Subcutaneous adipose tissue (tissue), 4 donors: Measurements from ENCODE around the gene C1QTNF5. TPM values are rescaled to one million over a fixed set of nuclear protein-coding genes. Genes with fewer than 3 reads are reported as not detected.

Experiments
- total RNA-seq, 4 donors: library from RNA; depleted of rRNA; stranded (reverse); fragments of >200 nt; gene quantifications; one replicate each; pipeline ENCODE4 v1.1.0, GENCODE V29; 2016
- TF ChIP-seq, protein P1 (sequence below): fragments of 450-650 bp; IDR thresholded peaks from one replicate; pipeline ENCODE4 v1.5.1; 2016; ENCODE audit warnings: low read depth, mild to moderate bottlenecking, control low read depth, antibody characterized with exemption, moderate library complexity

Gene C1QTNF5
- total RNA-seq, 4 donors from 2014 or later, result 10.6 to 41.2 (median 29.8) TPM

DNA sequence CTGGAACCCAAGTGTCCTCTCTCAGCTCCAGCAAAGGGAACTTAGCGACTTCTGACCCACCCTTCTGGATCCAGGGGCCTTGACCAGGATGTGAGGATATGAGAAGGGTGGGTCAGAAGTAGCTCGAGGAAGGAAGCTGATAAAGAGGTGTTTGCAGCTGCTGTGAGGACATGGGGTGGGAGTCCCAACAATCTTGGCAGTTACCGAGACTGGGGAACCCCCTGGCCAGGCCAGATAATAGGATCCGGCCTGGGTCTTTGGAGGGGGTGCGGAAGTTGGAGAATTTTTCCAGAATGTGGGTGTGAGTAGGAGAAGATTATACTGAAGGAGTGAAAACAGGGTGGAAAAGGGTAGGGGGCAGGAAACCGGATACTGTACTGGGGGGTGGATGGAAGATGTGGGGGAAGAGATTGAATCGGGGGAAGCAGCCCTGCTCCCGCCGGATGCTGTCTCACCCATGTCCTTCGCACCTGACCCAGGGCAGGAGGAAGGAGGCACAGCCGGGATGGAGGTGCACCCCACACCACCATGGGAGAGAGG is 20.9 kb downstream of the C1QTNF5 start:
- TF ChIP-seq, protein P1, sequence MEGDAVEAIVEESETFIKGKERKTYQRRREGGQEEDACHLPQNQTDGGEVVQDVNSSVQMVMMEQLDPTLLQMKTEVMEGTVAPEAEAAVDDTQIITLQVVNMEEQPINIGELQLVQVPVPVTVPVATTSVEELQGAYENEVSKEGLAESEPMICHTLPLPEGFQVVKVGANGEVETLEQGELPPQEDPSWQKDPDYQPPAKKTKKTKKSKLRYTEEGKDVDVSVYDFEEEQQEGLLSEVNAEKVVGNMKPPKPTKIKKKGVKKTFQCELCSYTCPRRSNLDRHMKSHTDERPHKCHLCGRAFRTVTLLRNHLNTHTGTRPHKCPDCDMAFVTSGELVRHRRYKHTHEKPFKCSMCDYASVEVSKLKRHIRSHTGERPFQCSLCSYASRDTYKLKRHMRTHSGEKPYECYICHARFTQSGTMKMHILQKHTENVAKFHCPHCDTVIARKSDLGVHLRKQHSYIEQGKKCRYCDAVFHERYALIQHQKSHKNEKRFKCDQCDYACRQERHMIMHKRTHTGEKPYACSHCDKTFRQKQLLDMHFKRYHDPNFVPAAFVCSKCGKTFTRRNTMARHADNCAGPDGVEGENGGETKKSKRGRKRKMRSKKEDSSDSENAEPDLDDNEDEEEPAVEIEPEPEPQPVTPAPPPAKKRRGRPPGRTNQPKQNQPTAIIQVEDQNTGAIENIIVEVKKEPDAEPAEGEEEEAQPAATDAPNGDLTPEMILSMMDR, result no peak

GRCh38 chr11:119319136-119319699 is 21.5 kb downstream of the C1QTNF5 start:
- TF ChIP-seq, protein P1, result no peak

DNA sequence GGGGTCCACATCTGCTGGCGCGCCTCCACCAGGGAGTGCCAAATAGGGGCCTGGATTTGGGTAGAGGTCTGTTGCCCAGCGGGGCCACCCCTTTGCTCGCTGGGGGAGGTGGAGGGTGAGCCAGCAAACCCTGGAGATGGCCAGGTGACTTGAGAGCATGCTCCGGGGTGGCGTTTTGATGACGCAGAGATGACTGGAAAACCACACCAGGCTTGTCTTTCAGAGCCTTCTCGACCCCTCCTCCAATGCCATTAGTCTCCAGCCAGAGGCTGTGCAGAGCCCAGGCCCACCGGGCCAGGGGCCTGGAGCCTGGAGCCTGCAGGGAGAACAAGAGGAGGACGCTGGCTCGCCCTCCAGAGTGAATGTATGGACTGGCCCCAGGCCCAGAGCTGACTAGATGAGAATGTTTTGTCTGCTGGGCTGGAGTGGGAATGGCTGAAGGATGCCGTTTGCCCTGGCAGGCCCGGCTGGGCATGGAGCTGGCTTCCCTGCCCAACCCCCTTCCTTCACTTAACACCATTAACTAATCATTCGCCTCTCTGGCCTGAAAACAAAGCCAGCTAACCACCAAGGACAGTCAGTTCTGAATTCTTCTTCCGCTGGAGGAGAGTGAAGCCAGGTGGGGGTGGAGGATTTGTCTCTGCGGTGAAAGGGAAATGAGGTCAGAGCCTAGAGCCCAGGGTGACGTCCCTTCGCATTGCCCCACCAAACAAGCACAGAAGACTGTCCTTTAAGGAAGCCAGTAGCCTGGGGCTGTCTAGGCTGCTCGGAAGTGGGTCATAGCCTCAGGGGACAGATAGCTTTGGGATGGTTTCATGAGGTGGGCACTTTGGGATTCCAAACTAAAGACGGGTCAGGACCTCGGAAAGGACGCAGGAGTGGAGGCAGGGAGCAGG is 22.2 kb downstream of the C1QTNF5 start:
- TF ChIP-seq, protein P1, result no peak

- TF ChIP-seq, protein P1, result no peak
These were observed 23.0 kb downstream of the C1QTNF5 start for GRCh38 chr11:119317592-119318239.

DNA sequence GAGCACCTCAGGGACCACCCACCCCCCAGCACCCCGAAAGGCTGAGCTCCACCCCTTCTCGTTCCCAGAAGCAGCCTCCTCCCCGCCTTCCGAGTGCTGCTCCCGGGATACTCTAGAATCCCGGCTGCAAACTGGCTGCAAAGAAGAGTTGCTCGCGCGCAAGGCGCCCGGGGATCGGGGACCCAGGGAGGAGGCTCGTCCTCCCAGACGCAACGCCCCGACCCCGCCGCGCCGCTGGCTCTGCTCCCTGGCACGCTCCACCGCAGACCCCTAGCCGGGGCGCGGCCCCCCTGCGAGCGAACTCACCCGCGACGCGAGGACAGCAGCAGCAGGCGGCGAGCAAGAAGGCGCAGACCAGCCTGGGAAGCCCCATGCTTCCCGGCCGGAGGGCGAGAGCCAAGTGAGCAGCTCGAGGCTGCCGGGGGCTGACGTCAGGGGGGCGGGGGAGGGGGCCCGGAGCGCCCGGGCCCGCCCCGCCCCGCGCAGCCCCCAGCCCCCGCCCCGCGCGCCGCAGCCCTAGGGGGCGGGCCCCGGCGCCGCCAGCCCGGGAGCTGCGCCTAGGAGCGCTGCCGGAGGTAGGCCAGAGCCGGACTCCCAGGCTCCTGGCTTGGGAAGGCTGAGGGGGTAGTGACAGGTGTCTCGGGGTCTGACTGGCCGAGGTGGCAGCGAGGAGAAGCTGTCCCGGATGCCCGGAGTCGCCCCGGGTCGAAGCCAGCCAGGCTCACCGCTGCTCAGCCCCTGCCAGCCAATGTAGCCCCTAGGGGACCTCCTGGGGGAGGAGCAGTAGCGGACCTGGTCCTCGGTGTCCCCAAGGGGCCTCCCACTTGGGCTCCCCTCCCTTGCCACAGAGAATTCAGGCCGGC is 23.7 kb downstream of the C1QTNF5 start, which contains the start of gene MCAM:
TSS of gene MCAM (minus strand) at position 402 of the 863 bp plus-strand sequence. CDS start at position 373, 29 bp downstream.
- TF ChIP-seq, protein P1, result no peak

DNA sequence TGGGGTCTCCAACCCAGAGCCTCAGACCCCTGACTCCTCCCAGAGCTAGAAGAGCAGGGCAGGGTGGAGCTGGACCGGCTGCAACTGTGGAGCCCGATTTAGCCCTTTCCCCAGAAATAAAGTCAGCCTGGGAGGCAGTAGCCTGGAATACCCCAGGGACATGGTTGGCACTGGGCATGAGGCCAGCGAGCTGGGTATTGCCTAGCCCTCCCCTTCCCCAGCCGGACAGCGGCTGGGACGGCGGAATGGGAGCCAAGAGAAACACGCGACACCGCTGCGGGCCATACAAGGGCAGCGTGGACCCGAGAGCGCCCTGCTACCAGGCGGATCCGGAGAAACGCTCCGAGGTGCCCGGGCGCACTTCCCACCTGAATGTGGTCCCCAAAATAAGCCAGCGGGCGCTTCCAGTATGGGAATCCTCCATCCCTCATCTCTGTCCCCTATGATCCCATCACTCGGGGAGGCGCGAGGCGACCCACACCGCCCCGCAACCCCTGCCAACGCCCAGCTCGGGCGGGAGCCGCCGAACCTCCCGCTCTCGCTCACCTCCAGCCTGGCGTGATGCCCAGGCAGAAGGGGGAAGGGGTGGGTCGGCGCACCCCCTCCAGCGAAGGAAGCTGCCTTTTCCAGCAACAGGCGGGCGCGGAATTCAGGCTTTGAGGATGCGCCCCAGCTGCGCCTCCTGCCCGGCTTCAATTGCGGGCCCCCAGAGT is 24.5 kb downstream of the C1QTNF5 start:
- TF ChIP-seq, protein P1, result no peak
